Kidney tubule cell (primary cell): ENCODE data around the gene MT2A.
"Not testable (repeated sequence)": the region's sequence is repeated elsewhere in the genome, so short reads cannot be mapped to it uniquely, and the experiment has no call there.

Experiments
- DNase-seq: peaks from one replicate; pipeline ENCODE4 v3.0.0-alpha.2; 2018; ENCODE audit warnings: low spot score

MT2A gene

GRCh38 chr16:56621665-56622445, 13.5 kb downstream of the MT2A start:
- DNase-seq: not testable (repeated sequence)

DNA sequence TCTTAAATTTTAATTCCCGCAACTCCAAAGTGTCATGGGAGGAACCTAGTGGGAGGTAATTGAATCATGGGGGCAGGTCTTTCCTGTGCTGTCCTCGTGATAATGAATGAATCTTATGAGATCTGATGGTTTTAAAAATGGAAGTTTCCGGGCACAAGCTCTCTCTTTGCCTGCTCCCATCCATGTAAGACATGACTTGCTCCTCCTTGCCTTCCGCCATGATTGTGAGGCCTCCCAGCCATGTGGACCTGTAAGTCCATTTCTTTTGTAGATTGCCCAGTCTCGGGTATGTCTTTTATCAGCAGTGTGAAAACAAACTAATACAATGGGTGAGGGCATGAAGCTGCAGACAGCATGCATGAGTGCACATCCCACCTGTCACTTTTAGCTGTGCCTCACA, 14.8 kb downstream of the MT2A start:
- not testable (repeated sequence) for DNase-seq

- DNase-seq: no peak
Observed at GRCh38 chr16:56623637-56624036, 15.3 kb downstream of the MT2A start.

DNA sequence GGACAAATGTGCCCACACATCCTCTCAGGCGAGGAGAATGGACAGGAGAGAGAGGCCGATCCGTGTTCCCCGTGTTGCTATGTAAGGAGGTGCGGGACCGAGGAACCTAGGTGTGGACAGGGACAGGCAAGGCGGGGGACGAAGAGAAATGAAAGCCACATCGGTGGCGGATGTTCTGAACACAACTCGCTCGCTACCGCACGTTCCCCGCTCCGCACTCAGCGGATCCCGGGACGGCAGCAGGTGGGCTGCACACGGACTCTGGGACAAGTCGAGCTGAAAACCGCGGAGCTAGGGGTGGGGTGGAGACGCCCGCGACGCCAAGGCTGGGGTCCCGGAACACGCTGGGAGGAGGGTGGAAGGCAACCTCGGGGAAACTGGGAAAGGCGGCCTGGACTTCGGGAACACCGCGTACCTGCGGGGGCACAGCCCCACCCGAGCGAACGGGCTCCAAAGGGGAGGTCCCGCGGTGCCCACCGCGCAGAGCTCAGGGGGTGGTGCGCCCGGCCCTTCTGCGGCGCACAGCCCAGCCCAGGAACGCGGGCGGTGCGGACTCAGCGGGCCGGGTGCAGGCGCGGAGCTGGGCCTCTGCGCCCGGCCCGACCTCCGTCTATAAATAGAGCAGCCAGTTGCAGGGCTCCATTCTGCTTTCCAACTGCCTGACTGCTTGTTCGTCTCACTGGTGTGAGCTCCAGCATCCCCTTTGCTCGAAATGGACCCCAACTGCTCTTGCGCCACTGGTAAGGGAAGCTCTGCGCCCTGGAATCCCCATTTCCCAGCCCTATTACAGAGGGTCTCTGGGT, 17.0 kb downstream of the MT2A start, which contains the start of gene MT1E:
Gene MT1E, plus strand, starts transcription at position 642 of the 803 bp plus-strand sequence. Its CDS starts 71 bp downstream, at position 713.
- peak; percentile 85 for DNase-seq

- DNase-seq: peak; percentile 64
Observed at GRCh38 chr16:56625943-56626654, 17.7 kb downstream of the MT2A start.

DNA sequence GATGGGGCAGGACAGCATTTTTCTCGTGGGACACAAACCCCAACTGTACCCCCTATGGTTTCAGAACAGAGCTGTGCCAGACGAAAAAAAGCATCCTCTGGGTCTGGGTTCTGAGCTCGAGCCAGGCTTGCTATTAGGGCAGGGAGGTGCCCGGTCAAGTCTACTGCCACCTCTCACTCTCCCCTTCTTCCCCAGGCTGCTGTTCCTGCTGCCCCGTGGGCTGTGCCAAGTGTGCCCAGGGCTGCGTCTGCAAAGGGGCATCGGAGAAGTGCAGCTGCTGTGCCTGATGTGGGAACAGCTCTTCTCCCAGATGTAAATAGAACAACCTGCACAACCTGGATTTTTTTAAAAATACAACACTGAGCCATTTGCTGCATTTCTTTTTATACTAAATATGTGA, 18.3 kb downstream of the MT2A start:
- peak; percentile 11 for DNase-seq

DNA sequence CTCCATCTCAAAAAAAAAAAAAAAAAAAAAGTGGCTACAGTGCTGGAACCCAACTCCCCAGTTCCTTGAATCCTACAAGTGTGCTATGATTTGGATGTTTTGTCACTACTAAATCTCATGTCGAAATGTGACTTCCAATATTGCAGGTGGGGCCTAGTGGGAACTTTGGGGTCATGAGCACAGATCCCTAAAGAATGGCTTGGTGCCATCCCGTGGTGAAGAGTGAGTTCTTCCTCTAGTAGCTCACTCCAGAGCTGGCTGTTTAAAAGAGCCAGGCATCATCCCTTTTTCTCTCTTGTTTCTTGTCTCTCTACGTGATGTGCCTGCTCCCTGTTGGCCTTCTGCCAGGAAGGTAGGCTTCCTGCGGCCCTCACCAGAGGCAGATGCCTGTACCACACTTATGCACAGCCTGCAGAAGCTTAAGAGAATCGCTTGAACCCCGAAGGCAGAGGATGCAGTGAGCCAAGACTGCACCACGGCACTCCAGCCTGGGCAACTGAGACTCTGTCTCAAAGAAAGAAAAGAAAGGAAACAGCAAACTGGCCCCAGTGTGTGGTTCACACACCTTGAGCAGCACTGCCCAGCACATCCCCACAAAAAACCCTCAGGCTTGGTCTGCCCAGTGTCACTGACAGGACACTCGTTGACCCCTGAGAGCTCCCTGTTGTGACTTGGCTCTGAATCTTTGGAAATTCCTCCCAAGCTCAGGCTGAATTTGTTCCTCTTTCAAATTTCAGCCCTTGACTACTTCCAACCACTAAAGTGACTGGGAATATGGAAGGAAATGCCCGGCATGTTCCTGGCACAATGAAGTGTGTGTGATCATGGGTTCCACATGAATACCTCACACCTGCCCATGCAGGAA, 20.3 kb downstream of the MT2A start:
- peak; percentile 47 for DNase-seq

DNA sequence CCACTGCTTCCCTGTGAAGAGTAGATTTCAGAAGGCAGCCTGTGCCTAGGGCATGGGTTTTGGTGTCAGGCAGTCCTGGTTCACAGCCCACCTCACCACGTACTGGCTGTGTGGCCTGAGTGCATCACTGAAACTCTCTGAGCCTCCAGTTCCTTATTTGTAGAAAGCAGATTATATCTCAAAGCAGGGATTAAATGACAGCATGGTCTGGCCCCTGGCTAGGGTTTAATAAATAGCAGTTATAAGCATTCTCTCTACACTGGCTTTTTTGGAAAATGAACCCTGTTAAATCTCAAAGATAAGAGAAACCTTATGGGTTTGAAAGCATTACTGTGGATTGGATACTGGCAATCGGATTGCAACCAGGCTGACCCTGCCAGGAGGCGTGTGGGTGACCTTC, 21.1 kb downstream of the MT2A start:
- DNase-seq: no peak

DNA sequence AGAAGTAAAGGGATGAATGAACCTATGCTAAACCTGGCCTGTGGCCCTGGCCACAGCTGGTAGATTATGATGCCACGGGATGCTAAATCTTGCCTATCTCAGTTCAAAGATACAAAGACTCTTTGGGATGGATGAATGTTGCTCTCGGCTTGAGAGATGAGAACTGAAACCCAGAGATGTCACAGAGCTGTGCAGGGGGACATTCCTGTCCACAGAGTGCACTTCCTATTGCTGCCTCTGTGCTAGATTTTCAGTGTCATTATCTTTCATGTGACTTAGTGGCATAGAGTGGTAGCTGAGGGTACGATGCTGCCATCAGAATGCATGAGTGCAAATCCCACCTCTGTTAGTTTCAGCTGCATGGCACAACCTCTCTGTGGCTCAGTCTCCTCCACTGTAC, 21.8 kb downstream of the MT2A start:
- DNase-seq: no peak

GRCh38 chr16:56631197-56631596, 22.8 kb downstream of the MT2A start:
- DNase-seq: no peak

DNA sequence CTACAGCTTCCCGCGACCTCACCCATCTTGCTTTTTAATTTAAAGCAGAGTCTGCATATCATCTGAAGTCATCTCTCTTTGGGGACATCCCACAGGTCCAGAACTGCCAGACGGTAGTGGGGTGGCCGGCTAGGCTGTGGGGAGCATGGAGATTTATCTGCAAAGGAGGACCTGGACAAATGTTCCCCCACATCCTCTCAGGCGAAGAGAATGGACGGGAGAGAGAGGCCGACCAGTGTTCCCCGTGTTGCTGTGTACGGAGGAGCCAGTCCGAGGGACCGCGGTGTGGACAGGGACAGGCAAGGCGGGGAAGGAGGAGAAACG, 23.4 kb downstream of the MT2A start:
- DNase-seq: no peak

- DNase-seq: peak; percentile 18
Observed at GRCh38 chr16:56632156-56632847, 23.9 kb downstream of the MT2A start, which contains the start of gene MT1M. Gene MT1M (plus strand): TSS chr16:56632659. CDS start chr16:56632732, 73 bp downstream.

DNA sequence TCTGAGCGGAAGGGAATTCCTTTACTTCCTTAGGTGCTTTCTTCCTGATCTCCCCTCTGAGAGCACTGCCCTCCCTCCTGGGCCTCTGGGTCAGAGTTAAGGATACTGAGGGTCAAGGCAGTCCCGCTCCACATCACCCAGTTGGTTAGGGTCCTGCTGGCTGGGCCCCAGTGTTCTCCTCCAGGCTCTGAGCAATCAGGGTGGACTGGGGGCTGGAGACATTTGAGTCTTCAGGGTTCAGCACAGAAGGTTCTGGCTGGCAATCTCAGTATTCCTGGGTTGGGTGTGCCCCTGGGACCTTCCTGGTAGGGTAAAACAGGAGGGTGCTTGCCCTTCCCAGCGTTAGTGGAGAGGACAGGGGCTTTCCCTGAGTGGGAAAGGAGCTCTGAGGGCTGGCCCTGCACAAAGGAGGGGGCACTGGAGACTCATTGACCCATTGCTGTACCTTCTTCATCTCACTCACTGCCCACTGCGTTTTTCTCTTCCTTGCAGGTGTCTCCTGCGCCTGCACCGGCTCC, 24.5 kb downstream of the MT2A start:
- no peak for DNase-seq

DNA sequence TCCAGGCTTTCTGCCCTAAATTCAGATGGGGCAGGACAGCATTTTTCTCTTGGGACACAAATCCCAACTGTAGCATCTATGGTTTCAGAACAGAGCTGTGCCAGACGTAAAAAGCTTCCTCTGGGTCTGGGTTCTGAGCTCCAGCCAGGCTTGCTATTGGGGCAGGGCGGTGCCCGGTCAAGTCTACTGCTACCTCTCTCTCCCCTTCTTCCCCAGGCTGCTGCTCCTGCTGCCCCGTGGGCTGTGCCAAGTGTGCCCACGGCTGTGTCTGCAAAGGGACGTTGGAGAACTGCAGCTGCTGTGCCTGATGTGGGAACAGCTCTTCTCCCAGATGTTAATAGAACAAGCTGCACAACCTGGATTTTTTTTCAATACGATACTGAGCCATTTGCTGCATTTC, 25.2 kb downstream of the MT2A start:
- DNase-seq: no peak

- no peak for DNase-seq
Observed at GRCh38 chr16:56634715-56635440, 26.5 kb downstream of the MT2A start.

GRCh38 chr16:56635441-56635967, 27.1 kb downstream of the MT2A start:
- no peak for DNase-seq

DNA sequence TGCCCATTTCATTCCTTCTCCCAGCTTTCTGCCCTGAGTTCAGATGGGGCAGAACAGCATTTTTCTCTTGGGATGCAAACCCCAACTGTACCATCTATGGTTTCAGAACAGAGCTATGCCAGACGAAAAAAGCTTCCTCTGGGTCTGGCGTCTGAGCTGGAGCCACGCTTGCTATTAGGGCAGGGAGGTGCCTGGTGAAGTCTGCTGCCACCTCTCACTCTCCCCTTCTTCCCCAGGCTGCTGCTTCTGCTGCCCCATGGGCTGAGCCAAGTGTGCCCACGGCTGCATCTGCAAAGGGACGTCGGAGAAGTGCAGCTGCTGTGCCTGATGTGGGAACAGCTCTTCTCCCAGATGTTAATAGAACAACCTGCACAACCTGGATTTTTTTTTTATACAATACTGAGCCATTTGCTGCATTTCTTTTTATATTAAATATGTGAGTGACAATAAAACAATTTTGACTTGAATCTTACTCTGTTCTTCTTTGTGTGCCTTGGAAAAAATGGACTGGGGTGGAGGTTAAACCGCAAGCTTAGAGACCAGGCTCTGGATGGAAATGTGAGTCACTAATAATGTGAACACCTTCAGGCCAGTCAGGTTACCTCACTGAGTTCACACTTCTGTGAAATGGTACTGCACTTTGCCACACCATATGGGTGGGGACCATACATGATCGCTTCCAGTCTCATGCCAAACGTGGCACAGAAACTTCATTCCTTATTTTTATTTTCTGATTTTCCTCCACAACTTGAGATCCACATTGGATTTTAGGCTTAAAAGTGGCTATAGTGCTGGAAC, 28.4 kb downstream of the MT2A start:
- DNase-seq: no peak

DNA sequence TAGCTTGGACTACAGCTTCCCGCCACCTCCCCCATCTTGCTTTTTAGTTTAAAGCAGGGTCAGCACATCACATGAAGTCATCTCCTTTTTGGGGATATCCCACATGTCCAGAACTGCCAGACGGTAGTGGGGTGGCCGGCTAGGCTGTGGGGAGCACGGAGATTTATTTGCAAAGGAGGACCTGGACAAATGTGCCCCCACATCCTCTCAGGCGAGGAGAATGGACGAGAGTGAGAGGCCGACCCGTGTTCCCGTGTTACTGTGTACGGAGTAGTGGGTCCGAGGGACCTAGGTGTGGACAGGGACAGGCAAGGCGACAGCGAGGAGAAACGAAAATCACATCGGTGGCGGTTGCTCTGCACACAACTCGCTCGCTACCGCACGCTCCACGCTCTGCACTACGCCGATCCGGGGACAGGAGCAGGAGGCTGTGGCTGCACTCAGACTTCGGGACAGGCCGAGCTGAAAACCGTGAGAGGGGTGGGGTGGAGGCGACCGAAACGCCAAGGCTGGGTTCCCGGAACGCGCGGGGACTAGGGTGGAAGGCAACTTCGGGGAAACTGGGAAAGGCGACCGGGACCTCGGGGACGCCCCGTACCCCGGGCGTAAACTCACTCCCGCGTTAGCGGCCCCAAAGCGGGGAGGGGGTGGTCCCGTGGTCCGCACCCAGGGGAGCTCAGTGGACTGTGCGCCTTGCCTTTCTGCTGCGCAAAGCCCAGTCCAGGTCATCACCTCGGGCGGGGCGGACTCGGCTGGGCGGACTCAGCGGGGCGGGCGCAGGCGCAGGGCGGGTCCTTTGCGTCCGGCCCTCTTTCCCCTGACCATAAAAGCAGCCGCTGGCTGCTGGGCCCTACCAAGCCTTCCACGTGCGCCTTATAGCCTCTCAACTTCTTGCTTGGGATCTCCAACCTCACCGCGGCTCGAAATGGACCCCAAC, 29.7 kb downstream of the MT2A start, which contains the start of gene MT1A:
Gene MT1A, plus strand, starts transcription at position 853 of the 937 bp plus-strand sequence. Its CDS starts 73 bp downstream, at position 926.
- peak; percentile 46 for DNase-seq
